CD4-positive, alpha-beta T cell treated with Interferon gamma for 1 hour (primary cell): ENCODE data around the gene OR5B21.

Experiments used
- DNase-seq: peaks from one replicate; pipeline ENCODE4 v3.0.0-alpha.2; 2020

The OR5B21 gene

GRCh38 chr11:58490827-58491226 lies 17.1 kb downstream of the OR5B21 start:
- no peak for DNase-seq

GRCh38 chr11:58487170-58487569 lies 20.7 kb downstream of the OR5B21 start:
- no peak for DNase-seq

DNA sequence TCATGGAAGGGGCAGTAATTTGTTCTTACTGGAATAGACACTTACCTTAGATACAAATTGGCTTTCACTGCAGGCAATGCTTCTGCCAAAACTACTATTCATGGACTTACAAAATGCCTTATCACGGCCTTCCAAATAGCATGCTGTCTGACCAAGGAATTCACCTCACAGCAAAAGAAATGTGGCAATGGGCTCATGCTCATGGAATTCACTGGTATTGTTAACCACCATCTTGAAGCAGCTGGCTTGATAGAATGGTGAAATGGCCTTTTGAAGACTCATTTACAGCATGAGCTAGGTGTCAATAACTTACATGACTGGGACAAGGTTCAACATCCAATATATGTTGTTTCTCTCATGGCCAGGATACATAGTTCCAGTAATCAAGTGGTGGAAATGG lies 21.9 kb downstream of the OR5B21 start:
- no peak for DNase-seq

GRCh38 chr11:58471892-58472291 lies 36.0 kb downstream of the OR5B21 start:
- DNase-seq = no peak

GRCh38 chr11:58466293-58466692 lies 41.6 kb downstream of the OR5B21 start:
- DNase-seq = no peak

DNA sequence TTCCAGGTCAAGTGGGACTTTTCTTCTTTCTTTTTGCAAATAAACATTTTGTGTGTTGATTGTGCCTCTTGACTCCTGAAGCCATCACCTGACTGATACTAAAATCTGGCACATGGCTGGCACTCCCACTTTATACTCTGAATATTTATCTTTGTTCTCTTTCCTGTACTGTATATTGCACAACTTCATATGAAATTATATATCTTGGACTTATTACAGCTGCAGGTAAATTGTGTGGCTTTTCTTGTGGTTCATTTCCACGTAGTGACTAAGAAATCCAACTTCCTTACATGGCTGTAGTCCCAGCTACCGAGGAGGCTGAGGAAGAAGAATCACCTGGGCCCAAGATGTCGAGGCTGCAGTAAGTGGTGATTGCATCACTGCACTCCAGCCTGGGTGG lies 42.2 kb downstream of the OR5B21 start:
- DNase-seq = no peak
